ENCODE data around the gene NCBP3.

NCBP3 gene

DNA sequence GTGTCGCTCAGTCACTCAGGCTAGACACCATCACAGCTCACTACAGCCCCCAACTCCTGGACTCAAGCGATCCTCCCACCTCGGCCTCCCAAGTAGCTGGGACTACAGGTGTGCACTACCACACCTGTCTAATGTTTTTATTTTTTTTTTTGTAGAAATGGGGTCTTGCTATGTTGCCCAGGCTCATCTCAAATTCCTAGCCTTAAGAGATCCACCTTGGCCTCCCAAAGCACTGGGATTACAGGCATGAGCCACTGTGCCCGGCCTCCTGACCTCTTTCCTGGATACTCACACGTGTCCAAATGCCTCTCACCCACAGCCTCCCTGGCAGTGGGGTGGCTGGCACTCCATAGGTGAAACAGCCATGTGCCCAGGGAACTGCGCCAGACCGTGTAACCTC, 29.3 kb upstream of the NCBP3 start:
- H3K4me3 ChIP-seq (ENCODE audit: control insufficient read depth, low read depth, low read length), result no peak overlapping the region
- DNase-seq (ENCODE audit: low read depth), result no peak
- TF ChIP-seq, protein P1, sequence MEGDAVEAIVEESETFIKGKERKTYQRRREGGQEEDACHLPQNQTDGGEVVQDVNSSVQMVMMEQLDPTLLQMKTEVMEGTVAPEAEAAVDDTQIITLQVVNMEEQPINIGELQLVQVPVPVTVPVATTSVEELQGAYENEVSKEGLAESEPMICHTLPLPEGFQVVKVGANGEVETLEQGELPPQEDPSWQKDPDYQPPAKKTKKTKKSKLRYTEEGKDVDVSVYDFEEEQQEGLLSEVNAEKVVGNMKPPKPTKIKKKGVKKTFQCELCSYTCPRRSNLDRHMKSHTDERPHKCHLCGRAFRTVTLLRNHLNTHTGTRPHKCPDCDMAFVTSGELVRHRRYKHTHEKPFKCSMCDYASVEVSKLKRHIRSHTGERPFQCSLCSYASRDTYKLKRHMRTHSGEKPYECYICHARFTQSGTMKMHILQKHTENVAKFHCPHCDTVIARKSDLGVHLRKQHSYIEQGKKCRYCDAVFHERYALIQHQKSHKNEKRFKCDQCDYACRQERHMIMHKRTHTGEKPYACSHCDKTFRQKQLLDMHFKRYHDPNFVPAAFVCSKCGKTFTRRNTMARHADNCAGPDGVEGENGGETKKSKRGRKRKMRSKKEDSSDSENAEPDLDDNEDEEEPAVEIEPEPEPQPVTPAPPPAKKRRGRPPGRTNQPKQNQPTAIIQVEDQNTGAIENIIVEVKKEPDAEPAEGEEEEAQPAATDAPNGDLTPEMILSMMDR (IDR thresholded peaks at IDR 0.05; ENCODE audit: control insufficient read depth, insufficient read depth, low read depth, low read length, missing control alignments), result no peak

DNA sequence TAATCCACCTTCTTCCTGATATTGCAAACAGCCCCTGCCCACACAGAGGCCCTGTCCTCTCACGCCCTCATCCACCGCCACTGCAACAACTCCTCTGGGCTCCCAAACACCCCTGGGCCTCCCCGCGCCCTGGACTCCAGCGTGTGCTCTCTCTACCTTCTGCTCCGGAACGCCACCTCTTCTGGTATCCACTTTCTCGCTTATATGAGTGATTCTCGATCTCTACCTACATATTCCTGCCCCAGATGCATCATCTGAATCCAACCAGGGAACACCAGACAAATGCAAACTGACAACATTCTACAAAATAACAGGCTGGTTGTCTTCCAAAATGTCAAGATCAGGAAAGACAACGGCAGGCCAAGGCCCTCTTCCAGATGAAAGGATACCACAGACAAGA, 27.8 kb upstream of the NCBP3 start:
- TF ChIP-seq, protein P1 (IDR thresholded peaks at IDR 0.05; ENCODE audit: control insufficient read depth, insufficient read depth, low read depth, low read length, missing control alignments), result no peak
- no peak for DNase-seq (ENCODE audit: low read depth)
- H3K4me3 ChIP-seq (ENCODE audit: control insufficient read depth, low read depth, low read length), result no peak overlapping the region

DNA sequence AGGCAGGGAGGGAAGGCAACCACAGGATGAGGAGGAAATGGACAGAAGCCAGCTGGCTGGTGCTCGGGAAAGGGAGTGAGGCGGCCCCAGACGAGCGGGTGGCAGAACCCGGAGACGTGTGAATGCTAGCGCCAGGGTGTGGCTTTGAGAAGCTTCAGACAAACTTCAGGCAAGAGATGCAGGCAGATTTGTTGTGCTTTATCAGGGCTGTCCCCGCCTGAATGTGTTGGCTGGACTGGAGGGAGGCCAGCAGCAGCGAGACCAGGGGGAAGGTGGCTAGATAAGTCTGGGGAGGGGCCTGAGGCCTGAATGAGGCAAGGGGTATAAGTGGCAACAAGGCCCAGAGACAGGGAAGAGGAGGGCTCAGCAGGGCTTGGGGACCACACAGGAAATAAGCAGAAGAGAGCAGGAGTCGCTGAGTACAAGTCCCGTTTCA, 24.8 kb upstream of the NCBP3 start:
- no peak for DNase-seq (ENCODE audit: low read depth)
- TF ChIP-seq, protein P1 (IDR thresholded peaks at IDR 0.05; ENCODE audit: control insufficient read depth, insufficient read depth, low read depth, low read length, missing control alignments), result no peak

DNA sequence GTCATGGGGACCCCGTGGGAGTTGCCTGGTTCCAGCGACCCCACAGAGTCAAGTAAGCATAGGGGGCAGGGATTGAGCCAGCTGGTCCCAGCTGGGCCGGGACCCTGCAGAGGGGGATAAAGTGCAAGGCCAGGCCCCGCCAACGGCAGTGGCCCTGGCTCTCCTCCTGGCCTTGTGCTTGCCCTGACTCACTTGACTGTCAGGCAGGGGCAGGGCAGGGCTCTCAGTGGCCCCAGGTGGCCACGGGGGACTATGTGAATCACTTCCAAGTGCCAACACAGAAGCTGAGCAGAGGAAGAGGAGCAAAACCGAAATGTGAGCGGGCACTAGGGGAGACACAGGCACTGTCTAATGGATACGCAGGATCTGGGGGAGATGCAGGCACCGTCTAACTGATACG, 21.6 kb upstream of the NCBP3 start:
- H3K4me3 ChIP-seq (ENCODE audit: control insufficient read depth, low read depth, low read length), result no peak overlapping the region
- DNase-seq (ENCODE audit: low read depth), result no peak
- TF ChIP-seq, protein P1 (IDR thresholded peaks at IDR 0.05; ENCODE audit: control insufficient read depth, insufficient read depth, low read depth, low read length, missing control alignments), result no peak

More for the DNA sequence above, 24.8 kb upstream of the NCBP3 start:
- H3K4me3 ChIP-seq (ENCODE audit: control insufficient read depth, low read depth, low read length), result no peak overlapping the region

DNA sequence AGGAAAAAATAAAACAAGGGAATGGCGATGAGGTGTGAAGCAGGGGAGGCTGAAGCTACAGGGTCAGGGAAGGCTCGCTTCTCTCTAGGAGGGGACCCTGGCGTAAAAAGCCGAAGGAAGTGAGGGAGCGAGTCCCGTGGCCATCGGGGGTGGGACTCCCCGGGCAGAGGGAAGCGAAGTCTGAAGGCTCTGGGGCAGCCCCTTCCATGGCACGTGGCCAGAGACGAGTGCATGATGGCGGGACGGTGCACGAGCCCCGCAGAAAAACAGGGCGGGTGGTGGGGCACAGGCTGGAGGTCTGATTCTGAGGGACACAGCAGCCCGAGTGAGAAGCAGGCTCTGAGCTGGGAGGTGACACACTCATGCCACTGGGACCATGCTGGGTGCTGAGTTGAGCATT, 21.1 kb upstream of the NCBP3 start:
- no peak for DNase-seq (ENCODE audit: low read depth)
- H3K4me3 ChIP-seq (ENCODE audit: control insufficient read depth, low read depth, low read length), result no peak overlapping the region
- TF ChIP-seq, protein P1 (IDR thresholded peaks at IDR 0.05; ENCODE audit: control insufficient read depth, insufficient read depth, low read depth, low read length, missing control alignments), result no peak

DNA sequence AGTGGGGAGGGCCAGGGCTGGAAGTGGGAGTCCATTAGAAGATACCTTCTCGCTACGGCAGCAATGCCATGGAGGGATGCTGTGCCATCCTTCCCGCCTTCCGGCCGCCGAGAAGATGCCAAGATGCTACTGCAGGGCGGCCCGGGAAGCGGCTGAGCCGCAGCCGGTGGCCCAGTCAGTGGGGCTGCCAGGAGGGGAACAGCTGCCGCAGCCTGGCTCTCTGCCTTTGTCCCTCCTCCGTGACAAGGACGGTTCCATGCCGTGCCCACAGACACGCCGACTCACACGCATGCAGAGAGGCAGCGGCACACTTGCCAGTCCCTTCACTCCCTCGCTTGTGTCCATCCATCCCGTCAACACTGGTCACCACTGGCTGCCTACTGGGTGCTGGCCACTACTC, 20.2 kb upstream of the NCBP3 start:
- H3K4me3 ChIP-seq (ENCODE audit: control insufficient read depth, low read depth, low read length), result no peak overlapping the region
- DNase-seq (ENCODE audit: low read depth), result no peak
- TF ChIP-seq, protein P1 (IDR thresholded peaks at IDR 0.05; ENCODE audit: control insufficient read depth, insufficient read depth, low read depth, low read length, missing control alignments), result no peak

DNA sequence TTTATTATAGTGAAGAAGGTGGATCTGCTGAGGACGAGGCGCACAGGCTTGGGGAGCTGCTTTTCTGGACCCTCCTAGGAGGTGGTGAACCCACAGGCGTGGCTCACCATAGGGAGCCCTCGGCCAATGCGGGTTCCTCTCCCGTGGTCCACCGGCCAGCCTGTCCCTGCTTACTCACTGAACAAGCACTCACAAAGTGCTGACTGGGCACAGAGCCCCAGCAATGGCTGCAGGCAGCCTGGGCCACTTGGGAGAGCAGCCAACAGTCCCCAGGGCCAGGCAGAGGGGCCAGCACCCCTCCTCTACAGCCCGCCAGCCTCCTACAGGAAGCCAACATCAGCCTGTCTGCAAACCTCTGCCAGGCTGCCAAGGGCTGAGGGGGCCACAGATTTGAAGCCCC, 19.1 kb upstream of the NCBP3 start:
- no peak for DNase-seq (ENCODE audit: low read depth)
- H3K4me3 ChIP-seq (ENCODE audit: control insufficient read depth, low read depth, low read length), result no peak overlapping the region
- TF ChIP-seq, protein P1 (IDR thresholded peaks at IDR 0.05; ENCODE audit: control insufficient read depth, insufficient read depth, low read depth, low read length, missing control alignments), result no peak

Measured in AG09309 (cell line).